Measurements from ENCODE around the gene PPP1R3C.

Gene PPP1R3C

DNA sequence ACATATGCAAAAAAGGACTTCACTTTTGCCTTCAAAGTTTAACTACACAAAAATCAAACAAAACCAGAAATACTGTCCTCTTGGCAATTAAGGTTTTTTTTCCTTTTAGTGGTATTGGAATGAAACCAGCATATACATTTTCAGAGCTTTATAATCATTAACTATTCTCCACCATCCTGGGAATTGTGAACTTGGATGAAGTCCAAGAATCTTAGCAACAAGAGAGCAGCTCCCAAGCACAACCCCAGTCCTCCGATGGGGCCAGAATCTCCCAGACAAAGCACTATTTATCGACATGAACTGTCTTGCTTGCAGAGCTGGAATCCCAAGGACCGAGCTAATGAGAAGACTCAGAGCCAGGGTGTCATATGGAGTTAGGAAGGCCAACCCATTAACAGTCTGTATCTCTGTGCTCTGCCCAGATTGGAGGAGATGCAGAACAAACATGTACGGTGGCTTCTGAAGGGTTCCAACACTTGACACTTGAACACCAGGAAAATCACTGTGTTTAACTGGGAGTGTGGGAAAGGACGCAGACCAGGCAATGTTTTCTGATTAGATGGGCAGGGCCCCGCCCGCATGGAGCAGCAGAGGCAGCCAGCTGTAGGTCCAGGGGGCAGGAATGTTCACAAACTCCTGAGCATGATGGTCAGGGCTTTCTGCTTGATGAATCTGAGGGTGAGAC is 35.5 kb downstream of the PPP1R3C start:
- no peak for DNase-seq

DNA sequence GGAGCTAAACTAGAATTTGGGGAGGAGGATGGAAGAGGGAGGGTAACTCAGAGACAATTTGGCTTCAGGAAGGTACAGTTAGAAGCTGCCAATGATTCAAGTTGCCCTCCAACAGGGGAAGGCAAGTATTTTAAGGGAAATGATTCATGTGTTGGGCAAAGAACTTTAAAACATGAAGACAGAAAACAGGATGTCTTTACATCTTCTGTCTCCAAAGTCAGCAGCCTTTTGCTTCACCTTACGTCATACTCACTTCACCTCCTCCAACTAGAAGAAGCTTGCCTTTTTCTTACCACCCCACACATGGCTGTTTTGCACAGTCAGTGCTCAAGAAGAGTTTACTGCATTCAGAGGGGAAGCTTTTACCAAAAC is 36.1 kb downstream of the PPP1R3C start:
- DNase-seq, result no peak

GRCh38 chr10:91593834-91594233 is 39.0 kb downstream of the PPP1R3C start:
- no peak for DNase-seq

- no peak for DNase-seq
These were observed 39.5 kb downstream of the PPP1R3C start for GRCh38 chr10:91593366-91593765.

DNA sequence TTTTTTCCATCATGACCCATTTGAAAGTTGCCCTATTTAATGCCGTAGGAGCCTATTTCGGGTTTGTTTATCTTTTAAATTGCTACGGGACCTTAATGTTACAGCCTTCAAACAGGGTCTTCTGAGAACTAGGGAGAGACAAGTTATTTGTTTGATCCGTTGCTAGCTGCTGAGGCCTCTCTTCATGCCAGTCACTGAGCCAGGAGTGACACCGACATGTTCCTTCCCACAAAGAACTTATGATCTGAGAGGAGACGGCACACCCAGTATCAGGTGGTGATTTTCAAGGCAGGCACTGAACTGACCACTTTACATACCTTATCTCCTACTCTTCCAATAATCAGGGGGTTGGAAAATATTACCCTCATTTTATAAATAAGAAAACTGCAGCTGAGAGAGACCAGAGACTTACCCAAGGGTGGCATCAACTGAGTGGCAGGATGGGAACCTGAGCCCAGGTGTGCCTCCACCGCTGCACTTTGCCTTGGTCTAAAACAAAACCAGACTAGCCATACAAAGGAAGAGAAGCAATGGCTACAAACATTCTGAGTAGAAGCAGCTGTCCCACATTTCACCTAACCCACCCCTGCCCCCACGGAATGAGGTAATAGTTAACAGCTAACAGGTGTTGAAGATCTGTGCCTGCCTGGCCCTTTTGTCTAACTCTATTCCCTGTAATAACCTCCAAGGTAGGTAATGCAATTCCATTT is 40.5 kb downstream of the PPP1R3C start:
- DNase-seq, result no peak

- DNase-seq, result no peak
These were observed 41.1 kb downstream of the PPP1R3C start for GRCh38 chr10:91591797-91592174.

DNA sequence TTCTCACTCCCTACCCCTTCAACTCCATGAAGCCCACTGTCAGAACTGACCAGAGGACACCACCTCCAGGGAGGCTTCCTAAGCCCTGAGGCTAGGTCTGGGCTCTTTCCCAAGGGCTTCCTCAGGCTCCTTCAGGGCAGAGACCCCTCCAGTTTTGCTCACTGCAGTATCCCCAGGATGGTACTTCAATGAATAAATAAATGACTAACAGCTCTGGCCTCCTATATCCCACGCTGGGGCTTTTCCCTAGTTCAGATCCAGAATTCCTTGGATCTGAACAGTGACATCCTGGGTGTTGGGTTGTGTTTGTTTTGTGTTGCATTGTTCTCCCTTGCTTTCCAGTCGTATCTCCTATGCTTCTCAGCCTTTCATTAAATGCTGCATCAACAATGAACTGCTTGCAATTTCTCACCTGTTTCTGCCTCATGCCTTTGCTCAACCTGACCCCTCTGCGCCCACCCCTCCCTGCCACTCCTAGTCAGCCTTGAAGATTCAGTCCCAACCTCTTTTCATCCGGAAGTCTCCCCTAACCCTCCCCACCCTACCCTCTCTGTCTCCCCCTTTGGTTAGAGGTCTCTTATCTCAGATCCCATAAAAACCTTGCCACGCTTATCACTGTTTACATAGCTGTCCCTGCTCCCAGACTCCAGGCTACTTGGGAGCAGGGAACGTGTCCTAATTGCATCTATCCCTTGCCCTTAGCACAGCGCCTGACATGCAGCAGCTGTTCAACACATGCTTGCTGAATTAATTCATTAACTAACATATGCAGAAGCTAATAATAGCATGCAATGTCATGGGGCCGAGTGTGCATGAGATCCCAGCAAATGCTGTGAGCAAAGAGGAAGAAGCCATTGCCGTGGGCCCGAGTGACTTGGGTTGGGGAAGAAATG is 41.7 kb downstream of the PPP1R3C start:
- DNase-seq, result peak; percentile 71

- DNase-seq, result peak; percentile 85
These were observed 42.5 kb downstream of the PPP1R3C start for GRCh38 chr10:91590142-91590903.

DNA sequence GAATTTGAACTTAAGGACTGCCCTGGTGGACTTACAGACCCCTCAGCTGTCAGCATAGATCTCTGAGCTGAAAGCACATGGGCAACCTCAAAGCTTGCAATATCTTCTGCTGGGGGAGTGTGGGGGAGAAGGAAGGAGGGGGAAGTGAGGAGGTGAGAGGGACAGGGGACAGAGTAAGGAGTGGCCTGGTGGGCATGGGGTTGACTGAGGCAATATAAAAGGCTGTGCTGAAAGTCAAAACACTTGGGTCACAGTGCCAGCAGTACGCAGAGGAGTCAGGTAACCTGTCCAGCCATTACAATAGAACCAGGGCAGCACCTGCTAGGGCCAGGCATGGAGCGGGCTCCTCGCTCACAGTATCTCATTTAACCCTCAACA is 43.2 kb downstream of the PPP1R3C start:
- DNase-seq, result no peak

DNA sequence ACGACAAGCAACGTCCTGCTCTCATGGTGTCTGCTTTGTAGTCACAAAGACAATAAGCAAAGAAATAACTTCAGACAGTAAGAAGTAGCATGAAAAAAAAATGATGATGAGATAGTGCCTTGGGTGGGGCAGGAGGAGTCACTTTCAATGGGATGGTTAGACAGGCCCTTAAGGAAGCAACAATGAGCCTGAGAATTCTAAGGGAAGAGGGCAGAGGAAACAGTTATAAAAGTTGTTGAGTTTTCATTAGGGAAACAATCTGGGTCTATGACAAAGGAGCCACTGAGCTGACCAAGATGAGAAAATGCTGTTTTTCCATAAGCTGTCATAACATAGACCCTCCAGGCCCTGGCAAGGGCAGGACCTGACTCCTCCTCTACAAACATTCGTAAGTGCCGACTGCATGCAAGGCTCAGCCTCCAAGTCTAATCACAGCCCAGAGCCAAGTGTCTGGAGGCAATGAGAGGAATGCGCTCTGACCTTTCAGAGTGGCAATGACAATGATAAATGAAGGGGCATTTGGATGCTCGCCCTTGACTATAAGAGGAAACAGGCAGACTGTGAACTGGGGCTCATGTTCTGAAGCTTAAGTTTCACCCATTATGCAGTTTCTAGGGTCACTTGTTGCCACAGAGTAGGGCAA is 43.7 kb downstream of the PPP1R3C start:
- DNase-seq, result peak; percentile 54

DNA sequence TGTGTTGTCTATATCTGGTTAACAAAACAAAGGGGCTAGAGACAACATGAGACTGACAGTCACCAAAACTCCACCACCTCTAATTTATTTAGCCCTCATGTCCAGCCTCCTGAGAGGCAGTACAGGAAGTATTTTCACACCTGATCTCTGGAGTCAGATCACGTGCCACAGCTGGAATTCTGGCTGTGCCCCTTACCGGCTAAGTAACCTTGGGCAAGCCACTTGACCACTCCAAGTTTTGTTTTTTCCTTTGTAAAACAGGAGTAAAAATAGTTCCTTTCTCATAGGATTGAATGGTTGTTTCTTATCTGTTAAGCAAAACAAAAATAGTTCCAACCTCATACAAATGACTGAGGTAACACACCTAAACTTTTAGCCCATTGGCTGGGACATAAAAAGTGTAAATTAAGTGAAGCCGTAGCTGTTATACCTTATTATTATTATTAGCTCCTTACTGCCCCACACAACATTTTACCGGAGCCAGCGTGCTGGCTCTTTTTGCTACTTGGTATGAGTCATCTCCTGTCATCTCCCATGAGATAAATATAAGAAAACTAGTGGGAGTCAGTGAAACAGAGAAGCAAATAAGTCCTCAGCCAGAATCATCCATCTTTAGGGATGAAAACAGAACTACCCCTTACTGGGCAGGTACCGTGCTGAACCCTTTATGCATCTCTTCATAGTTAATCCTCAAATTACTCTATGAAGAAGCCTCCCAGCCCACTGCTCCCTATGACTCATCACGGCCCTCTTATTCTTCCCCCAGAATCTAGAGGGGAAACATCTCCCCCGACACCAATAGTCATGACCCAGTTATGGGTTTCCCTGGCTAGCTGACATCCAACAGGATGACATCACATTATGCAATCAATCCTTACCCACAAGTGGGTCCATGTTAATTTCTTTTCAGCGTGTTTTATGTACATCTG is 44.9 kb downstream of the PPP1R3C start:
- no peak for DNase-seq

GRCh38 chr10:91582153-91582554 is 50.7 kb downstream of the PPP1R3C start:
- peak; percentile 62 for DNase-seq

- no peak for DNase-seq
These were observed 53.4 kb downstream of the PPP1R3C start for GRCh38 chr10:91579329-91579985.

All from femur (tissue), 1 donor.